Measurements from ENCODE around the gene VTI1A.

- TF ChIP-seq PTBP1 (IDR thresholded peaks at IDR 0.05; ENCODE audit: low read depth, low read length) (no peak), ZNF280B (CRISPR knock-in tag; IDR thresholded peaks at IDR 0.05) (no peak), CTCF (IDR thresholded peaks at IDR 0.05 in 2 of 3, conservative IDR thresholded peaks at IDR 0.05 in 1 of 3; ENCODE audit: insufficient read depth in 2 of 3, low read depth in 1 of 3, low read length in 3 of 3) (no peak), POLR2AphosphoS5 (IDR thresholded peaks at IDR 0.05; ENCODE audit: control insufficient read depth, insufficient read depth, low read depth, low read length) (no peak), ZNF146 (CRISPR knock-in tag; IDR thresholded peaks at IDR 0.05; ENCODE audit: unreplicated experiment) (no peak), PHF21A (IDR thresholded peaks at IDR 0.05; ENCODE audit: borderline replicate concordance, low read depth) (no peak), MAX (CRISPR knock-in tag; IDR thresholded peaks at IDR 0.05) (no peak)
Observed at GRCh38 chr10:112507988-112508387, 61.0 kb downstream of the VTI1A start.

Data from K562 (cell line).